Neutrophil (primary cell): Measurements from ENCODE around the gene JARID2.

ENCODE experiments used
- H3K27ac ChIP-seq: fragments of 200-600 bp; sonication (generic); 2 replicates; pipeline ENCODE4 v1.5.1; 2016; ENCODE audit warnings: mild to moderate bottlenecking, moderate library complexity
- H3K27me3 ChIP-seq: fragments of 200-600 bp; sonication (generic); 2 replicates; pipeline ENCODE4 v1.6.0; 2016; ENCODE audit warnings: mild to moderate bottlenecking
- H3K36me3 ChIP-seq: fragments of 200-600 bp; sonication (generic); 2 replicates; pipeline ENCODE4 v1.5.1; 2017
- H3K4me1 ChIP-seq, 2 experiments: fragments of 200-600 bp in 1 of 2; sonication (generic) in 1 of 2; 1 replicate in 1 of 2; 2 replicates in 1 of 2; pipeline versions ENCODE4 v1.5.1 to v1.6.1; 2013 to 2016; ENCODE audit warnings: low read depth in 1 of 2, low read length in 1 of 2, mild to moderate bottlenecking in 1 of 2, moderate library complexity in 1 of 2; ENCODE audit not compliant: control insufficient read depth in 1 of 2, insufficient read depth in 1 of 2
- H3K4me3 ChIP-seq, 2 experiments: fragments of 200-600 bp in 1 of 2; sonication (generic) in 1 of 2; 1 replicate in 1 of 2; 2 replicates in 1 of 2; pipeline ENCODE4 v1.5.1; 2013 to 2016; ENCODE audit warnings: low read depth in 1 of 2, low read length in 1 of 2, mild to moderate bottlenecking in 1 of 2, moderate library complexity in 1 of 2
- H3K9me3 ChIP-seq: fragments of 200-600 bp; sonication (generic); 2 replicates; pipeline ENCODE4 v1.5.1; 2016
- TF ChIP-seq, protein P1 (sequence below): fragments of 200-600 bp; sonication (generic); IDR thresholded peaks from 2 replicates; pipeline ENCODE4 v1.5.1; 2016; ENCODE audit warnings: antibody characterized with exemption

JARID2 gene

DNA sequence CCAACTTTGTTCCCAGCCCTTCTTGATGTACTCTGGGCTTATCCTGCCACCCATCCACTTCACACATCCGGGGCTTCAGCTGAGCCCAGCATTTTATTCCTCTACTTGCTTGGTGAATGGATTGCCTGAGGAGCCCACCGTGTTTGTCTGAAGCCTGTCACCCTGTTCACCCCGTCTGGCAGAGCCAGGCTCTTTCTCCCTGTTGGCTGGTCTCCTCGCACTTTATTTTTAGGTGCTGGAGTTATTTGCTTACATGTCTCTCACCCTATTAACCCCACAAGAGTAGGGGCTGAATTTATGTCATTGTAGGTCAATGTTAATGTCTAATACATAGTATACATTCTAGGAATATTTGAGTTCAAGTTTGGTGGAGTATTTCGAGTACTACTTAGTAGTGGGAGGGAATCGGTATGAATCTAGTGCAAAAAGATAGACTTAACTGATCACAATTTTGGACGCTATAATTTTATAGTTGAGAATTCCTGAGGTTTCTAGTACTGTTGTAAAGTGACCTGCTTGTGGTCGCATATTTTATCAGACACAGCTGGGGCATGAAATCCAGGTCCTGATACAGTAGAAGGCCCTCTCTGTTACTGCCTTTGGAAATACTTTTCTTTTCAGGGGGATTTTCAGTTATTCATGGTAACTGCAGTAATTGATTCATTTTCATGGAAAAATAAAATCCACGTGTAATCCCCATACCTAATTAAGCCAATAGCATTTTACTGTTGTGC lies 10.8 kb downstream of the JARID2 start:
- peaks cover 42 to 70% of the 10 kb centered on the region in 2 experiments for H3K4me1 ChIP-seq
- no peak overlapping the region for H3K4me3 ChIP-seq
- no peaks in the 10 kb centered on the region for H3K9me3 ChIP-seq
- peaks cover 5% of the 10 kb centered on the region for H3K36me3 ChIP-seq
- no peak overlapping the region for H3K27ac ChIP-seq
- TF ChIP-seq, protein P1, sequence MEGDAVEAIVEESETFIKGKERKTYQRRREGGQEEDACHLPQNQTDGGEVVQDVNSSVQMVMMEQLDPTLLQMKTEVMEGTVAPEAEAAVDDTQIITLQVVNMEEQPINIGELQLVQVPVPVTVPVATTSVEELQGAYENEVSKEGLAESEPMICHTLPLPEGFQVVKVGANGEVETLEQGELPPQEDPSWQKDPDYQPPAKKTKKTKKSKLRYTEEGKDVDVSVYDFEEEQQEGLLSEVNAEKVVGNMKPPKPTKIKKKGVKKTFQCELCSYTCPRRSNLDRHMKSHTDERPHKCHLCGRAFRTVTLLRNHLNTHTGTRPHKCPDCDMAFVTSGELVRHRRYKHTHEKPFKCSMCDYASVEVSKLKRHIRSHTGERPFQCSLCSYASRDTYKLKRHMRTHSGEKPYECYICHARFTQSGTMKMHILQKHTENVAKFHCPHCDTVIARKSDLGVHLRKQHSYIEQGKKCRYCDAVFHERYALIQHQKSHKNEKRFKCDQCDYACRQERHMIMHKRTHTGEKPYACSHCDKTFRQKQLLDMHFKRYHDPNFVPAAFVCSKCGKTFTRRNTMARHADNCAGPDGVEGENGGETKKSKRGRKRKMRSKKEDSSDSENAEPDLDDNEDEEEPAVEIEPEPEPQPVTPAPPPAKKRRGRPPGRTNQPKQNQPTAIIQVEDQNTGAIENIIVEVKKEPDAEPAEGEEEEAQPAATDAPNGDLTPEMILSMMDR = no peak
- no peaks in the 10 kb centered on the region for H3K27me3 ChIP-seq

- TF ChIP-seq, protein P1 = no peak
- Histone ChIP-seq H3K4me3 (no peak overlapping the region), H3K27me3 (no peaks in the 10 kb centered on the region), H3K36me3 (peaks cover 5% of the 10 kb centered on the region), H3K4me1 (peaks cover 50 to 72% of the 10 kb centered on the region in 2 experiments), H3K27ac (no peak overlapping the region), H3K9me3 (no peaks in the 10 kb centered on the region)
Observed at GRCh38 chr6:15257357-15258132, 11.7 kb downstream of the JARID2 start.

GRCh38 chr6:15259766-15260098 lies 13.9 kb downstream of the JARID2 start:
- Histone ChIP-seq H3K27ac (peak overlapping the region; percentile 9), H3K4me3 (no peak overlapping the region), H3K4me1 (peaks cover 51 to 73% of the 10 kb centered on the region in 2 experiments), H3K36me3 (peaks cover 5% of the 10 kb centered on the region), H3K27me3 (no peaks in the 10 kb centered on the region), H3K9me3 (no peaks in the 10 kb centered on the region)
- TF ChIP-seq, protein P1 = no peak

DNA sequence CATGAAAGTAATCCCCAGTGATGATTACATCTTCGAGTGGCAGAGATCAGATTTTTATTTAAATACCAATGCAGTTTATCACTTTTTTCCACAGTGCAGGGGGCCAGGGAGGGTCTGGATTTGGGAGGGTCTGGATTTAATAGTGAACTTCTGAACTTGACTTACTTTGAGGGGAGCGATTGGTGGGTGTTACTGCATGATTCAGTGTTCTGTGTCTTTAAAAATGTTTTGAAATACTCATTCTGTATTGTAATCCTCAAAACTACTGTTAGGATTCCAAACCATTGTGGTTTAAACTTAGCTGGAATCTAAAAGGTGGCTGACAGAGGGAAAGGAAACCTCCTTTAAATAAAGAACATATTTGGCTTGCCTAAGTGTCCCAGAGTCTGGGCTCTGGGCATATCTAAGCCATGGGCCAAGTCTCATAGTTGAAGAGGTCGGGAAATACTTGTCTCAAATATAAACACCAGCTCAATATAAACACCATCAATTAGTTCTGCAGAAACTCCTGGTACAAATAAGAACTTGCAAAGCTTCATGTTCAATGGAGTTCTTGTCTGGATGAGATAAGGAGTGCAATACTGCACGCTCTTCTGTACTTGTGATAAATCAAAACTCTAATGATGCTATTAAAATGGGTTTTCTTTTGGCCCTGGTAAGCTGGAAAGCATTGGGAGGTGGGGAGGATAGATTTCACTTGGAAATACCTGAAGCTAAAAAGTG lies 14.4 kb downstream of the JARID2 start:
- TF ChIP-seq, protein P1 = no peak
- peak overlapping the region; percentile 9 for H3K27ac ChIP-seq
- H3K36me3 ChIP-seq = peaks cover 5% of the 10 kb centered on the region
- H3K27me3 ChIP-seq = no peaks in the 10 kb centered on the region
- H3K9me3 ChIP-seq = no peaks in the 10 kb centered on the region
- H3K4me1 ChIP-seq = peaks cover 54 to 78% of the 10 kb centered on the region in 2 experiments
- H3K4me3 ChIP-seq = no peak overlapping the region

GRCh38 chr6:15263780-15264374 lies 18.0 kb downstream of the JARID2 start:
- Histone ChIP-seq H3K4me3 (no peak overlapping the region), H3K27me3 (no peaks in the 10 kb centered on the region), H3K36me3 (no peaks in the 10 kb centered on the region), H3K27ac (peak overlapping the region; percentile 84), H3K4me1 (peaks cover 74 to 92% of the 10 kb centered on the region in 2 experiments), H3K9me3 (no peaks in the 10 kb centered on the region)
- TF ChIP-seq, protein P1 = no peak
